HCT116 (cell line): ENCODE results near the gene EHF. TPM values are rescaled to one million over a fixed set of nuclear protein-coding genes. Genes with fewer than 3 reads are reported as not detected.

Experiments
- ATAC-seq: fragments of 200-7000 bp; cut with Tn5 transposase; 2 replicates; pipeline ENCODE4 v1.9.1; 2020; ENCODE audit warnings: mild to moderate bottlenecking, moderate library complexity
- BruUV-seq: library from RNA; stranded (reverse); fragments of 400-500 nt; replicated peaks from 2 replicates; lab custom pipeline; 2021; lab: Mats Ljungman, UMichigan
- CTCF ChIA-PET: fragments of 300-600 bp; sonication (Branson Sonifier 250); formaldehyde crosslinking; loops from one replicate; lab custom pipeline; 2021; ENCODE audit warnings: antibody characterized with exemption; lab: Charles Lee
- POLR2A ChIA-PET: fragments of 300-600, 350-600 bp; sonication (Branson Sonifier 250); formaldehyde crosslinking; loops from one replicate; lab custom pipeline; 2021; ENCODE audit warnings: antibody characterized with exemption; lab: Charles Lee
- RAD21 ChIA-PET, 2 experiments: fragments of 300-600 bp; sonication (Branson Sonifier 250); formaldehyde crosslinking; loops; one replicate each; lab custom pipeline; 2023; ENCODE audit warnings: low total read pairs in 2 of 2; ENCODE audit not compliant: uncharacterized antibody in 2 of 2, unreplicated experiment in 2 of 2, low non-redundant PET in 1 of 2; lab: Charles Lee
- DNase-seq: peaks from one replicate; pipeline ENCODE4 v3.0.0-alpha.2; 2010; ENCODE audit warnings: low read depth, low spot score
- H2AFZ ChIP-seq: fragments of 200-600 bp; shearing (Covaris generic), sonication (generic); 2 replicates; pipeline ENCODE4 v1.6.1; 2017; ENCODE audit warnings: low read depth, mixed run types, mixed read lengths, antibody characterized with exemption, low read length; ENCODE audit not compliant: poor library complexity, severe bottlenecking
- H3K27ac ChIP-seq: 2 replicates; pipeline ENCODE4 v1.5.1; 2012; ENCODE audit warnings: low read depth, low read length
- H3K27me3 ChIP-seq: fragments of 200-600 bp; sonication (generic); 2 replicates; pipeline ENCODE4 v1.6.1; 2016; ENCODE audit warnings: mixed run types, low read length, mixed read lengths; ENCODE audit not compliant: insufficient read depth
- H3K36me3 ChIP-seq, 2 experiments: fragments of 200-500 bp in 1 of 2; fragments of 200-600 bp in 1 of 2; sonication (Bioruptor generic) in 1 of 2; sonication (generic) in 1 of 2; 2 replicates each; pipeline versions ENCODE4 v1.5.1 to v1.6.1; 2014 to 2016; ENCODE audit warnings: low read length in 2 of 2, inconsistent platforms in 1 of 2, mixed read lengths in 1 of 2, mixed run types in 1 of 2; ENCODE audit not compliant: insufficient read depth in 2 of 2, control insufficient read depth in 1 of 2
- H3K4me1 ChIP-seq, 2 experiments: fragments of 200-600 bp in 1 of 2; sonication (generic) in 1 of 2; 2 replicates each; pipeline versions ENCODE4 v1.5.1 to v1.6.1; 2012 to 2017; ENCODE audit warnings: low read length in 2 of 2, inconsistent platforms in 1 of 2, mild to moderate bottlenecking in 1 of 2, mixed read lengths in 1 of 2, mixed run types in 1 of 2, moderate library complexity in 1 of 2; ENCODE audit not compliant: insufficient read depth in 2 of 2, control insufficient read depth in 1 of 2
- H3K4me2 ChIP-seq: fragments of 200-600 bp; sonication (generic); 2 replicates; pipeline ENCODE4 v1.6.1; 2017; ENCODE audit warnings: mixed run types, low read length, mixed read lengths
- H3K4me3 ChIP-seq, 2 experiments: fragments of 200-600 bp in 1 of 2; sonication (generic) in 1 of 2; replicated peaks in 1 of 2; 2 replicates each; pipeline ENCODE4 v1.5.1; 2011 to 2016; ENCODE audit warnings: low read length in 2 of 2, control low read depth in 1 of 2, low read depth in 1 of 2, mild to moderate bottlenecking in 1 of 2, mixed read lengths in 1 of 2, mixed run types in 1 of 2
- H3K79me2 ChIP-seq: fragments of 200-600 bp; sonication (generic); 2 replicates; pipeline ENCODE4 v1.6.1; 2017; ENCODE audit warnings: mild to moderate bottlenecking, mixed run types, low read length, moderate library complexity, mixed read lengths; ENCODE audit not compliant: insufficient read depth
- H3K9ac ChIP-seq: fragments of 200-600 bp; sonication (generic); 2 replicates; pipeline ENCODE4 v1.6.1; 2016; ENCODE audit warnings: low read length, mixed read lengths
- H3K9me2 ChIP-seq: fragments of 200-600 bp; sonication (generic), shearing (Covaris generic); 2 replicates; pipeline ENCODE4 v1.6.1; 2017; ENCODE audit warnings: mixed run types, mild to moderate bottlenecking, moderate library complexity; ENCODE audit not compliant: insufficient read depth
- H3K9me3 ChIP-seq, 2 experiments: fragments of 200-500 bp in 1 of 2; fragments of 200-600 bp in 1 of 2; sonication (Bioruptor generic) in 1 of 2; sonication (generic) in 1 of 2; 2 replicates each; pipeline ENCODE4 v1.6.1; 2014 to 2017; ENCODE audit warnings: low read length in 2 of 2, mixed read lengths in 2 of 2, inconsistent platforms in 1 of 2, low read depth in 1 of 2, mild to moderate bottlenecking in 1 of 2, mixed run types in 1 of 2, moderate library complexity in 1 of 2; ENCODE audit not compliant: control insufficient read depth in 1 of 2, insufficient read depth in 1 of 2
- H4K20me1 ChIP-seq: fragments of 200-600 bp; sonication (generic), shearing (Covaris generic); 2 replicates; pipeline ENCODE4 v1.6.1; 2017; ENCODE audit warnings: mixed run types, mild to moderate bottlenecking, moderate library complexity; ENCODE audit not compliant: insufficient read depth
- CBX3 ChIP-seq: IDR thresholded peaks from 2 replicates; pipeline ENCODE4 v1.6.1; 2012; ENCODE audit warnings: low read depth
- CEBPB ChIP-seq: IDR thresholded peaks from 2 replicates; pipeline ENCODE4 v1.6.1; 2012; ENCODE audit warnings: low read depth
- EGR1 ChIP-seq: IDR thresholded peaks from 2 replicates; pipeline ENCODE4 v1.6.1; 2012; ENCODE audit warnings: low read depth
- ELF1 ChIP-seq: IDR thresholded peaks from 2 replicates; pipeline ENCODE4 v1.6.1; 2012; ENCODE audit warnings: low read depth, borderline replicate concordance
- EZH2 ChIP-seq: fragments of 200-600 bp; sonication (generic); IDR thresholded peaks from 2 replicates; pipeline ENCODE4 v1.6.1; 2017; ENCODE audit warnings: antibody characterized with exemption, mixed run types
- EZH2phosphoT487 ChIP-seq: fragments of 200-600 bp; IDR thresholded peaks from 2 replicates; pipeline ENCODE4 v1.6.1; 2018; ENCODE audit warnings: antibody characterized with exemption, borderline replicate concordance
- FOSL1 ChIP-seq: IDR thresholded peaks from 2 replicates; pipeline ENCODE4 v1.6.1; 2012; ENCODE audit warnings: low read depth
- JUND ChIP-seq: IDR thresholded peaks from 2 replicates; pipeline ENCODE4 v1.6.1; 2012
- POLR2AphosphoS5 ChIP-seq: IDR thresholded peaks from 2 replicates; pipeline ENCODE4 v1.6.1; 2011; ENCODE audit warnings: mild to moderate bottlenecking, low read depth, low read length, moderate library complexity
- RAD21 ChIP-seq: IDR thresholded peaks from 2 replicates; pipeline ENCODE4 v1.6.1; 2012; ENCODE audit warnings: low read depth, mild to moderate bottlenecking
- SIN3A ChIP-seq: IDR thresholded peaks from 2 replicates; pipeline ENCODE4 v1.6.1; 2012; ENCODE audit warnings: low read depth
- SP1 ChIP-seq: IDR thresholded peaks from 2 replicates; pipeline ENCODE4 v1.6.1; 2012; ENCODE audit warnings: low read depth
- TCF7L2 ChIP-seq: IDR thresholded peaks from 2 replicates; pipeline ENCODE4 v1.7.0; 2011; ENCODE audit warnings: borderline replicate concordance, inconsistent platforms; ENCODE audit not compliant: insufficient read depth, insufficient read length; ENCODE audit errors: extremely low read depth
- YY1 ChIP-seq: IDR thresholded peaks from 2 replicates; pipeline ENCODE4 v1.6.1; 2011; ENCODE audit warnings: low read length, low read depth, moderate library complexity, mild to moderate bottlenecking; ENCODE audit not compliant: insufficient replicate concordance; ENCODE audit errors: extremely low read depth
- ZNF274 ChIP-seq: fragments of 200-500 bp; sonication (Bioruptor generic); IDR thresholded peaks from 2 replicates; pipeline ENCODE4 v1.6.1; 2014; ENCODE audit warnings: mild to moderate bottlenecking, low read depth, low read length, inconsistent platforms
- intact Hi-C: fragments of 100-400 bp; cut with micrococcal nuclease; formaldehyde crosslinking; loops from 2 replicates; pipeline ENCODE4 v1.10.0; 2022
- total RNA-seq: library from RNA; stranded (reverse); gene quantifications from one replicate; pipeline ENCODE4 v1.2.1, GENCODE V29; 2021; ENCODE audit not compliant: unreplicated experiment
- TF ChIP-seq, protein P1 (sequence below): IDR thresholded peaks from 2 replicates; pipeline ENCODE4 v1.6.1; 2011; ENCODE audit warnings: mild to moderate bottlenecking, low read length, moderate library complexity; ENCODE audit not compliant: insufficient replicate concordance; ENCODE audit errors: extremely low read depth

Gene EHF
- total RNA-seq, 1 experiment from 2014 or later, result 51.5 TPM

DNA sequence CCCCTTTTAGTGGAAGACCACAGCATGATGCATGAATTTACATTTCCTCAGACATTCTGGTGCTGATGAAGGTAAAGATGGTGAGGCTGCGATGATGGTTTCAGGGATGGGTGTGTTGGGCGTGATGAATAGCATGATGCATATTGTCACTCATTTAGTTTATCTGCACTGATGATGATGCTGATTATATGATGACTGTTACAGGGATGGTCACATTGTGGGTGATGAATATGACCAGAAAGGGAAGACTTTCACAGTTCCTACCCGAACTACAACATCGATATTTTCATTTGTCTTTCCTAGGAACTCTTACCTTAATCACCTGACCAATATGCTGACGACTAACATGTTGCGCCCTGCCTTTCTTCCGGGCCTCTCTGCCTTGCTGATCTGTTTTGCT is 47.4 kb upstream of the EHF start (continued):
- no peak for TF ChIP-seq POLR2AphosphoS5
- no peak for TF ChIP-seq ELF1
- TF ChIP-seq RAD21, result no peak
- no peak for TF ChIP-seq CEBPB
- TF ChIP-seq, all 23 proteins: peak for 0

DNA sequence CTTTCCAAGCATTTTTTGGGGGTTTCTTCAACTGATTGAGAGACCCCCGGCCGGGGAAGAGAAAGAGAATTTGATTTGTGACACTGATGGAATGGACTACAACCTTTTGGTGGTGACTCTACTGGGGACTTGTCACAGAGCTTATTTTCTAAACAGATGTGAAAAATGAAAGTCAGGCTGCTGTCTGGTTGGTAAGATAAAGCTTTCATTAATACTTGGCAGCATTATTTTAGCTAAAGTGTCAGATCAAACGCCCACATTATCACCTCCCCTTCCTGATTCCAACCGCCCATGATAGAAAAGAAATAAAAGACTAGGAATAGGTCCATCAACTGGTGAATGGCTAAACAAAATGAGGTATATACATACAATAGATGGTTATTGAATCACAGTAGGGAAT is 45.6 kb upstream of the EHF start:
- Histone ChIP-seq H3K27ac (no peak overlapping the region), H3K4me1 (peaks cover 0 to 15% of the 10 kb centered on the region in 2 experiments; a peak in 2 of 4 replicates), H2AFZ (no peak overlapping the region), H3K9ac (no peak overlapping the region), H3K79me2 (no peaks in the 10 kb centered on the region), H3K4me3 (no peak overlapping the region), H3K36me3 (no peaks in the 10 kb centered on the region), H3K27me3 (no peaks in the 10 kb centered on the region), H3K9me2 (no peaks in the 10 kb centered on the region), H3K9me3 (no peaks in the 10 kb centered on the region), H4K20me1 (no peaks in the 10 kb centered on the region), H3K4me2 (no peak overlapping the region)
- ChIA-PET CTCF (no interaction called here), POLR2A (no interaction called here), RAD21 (no interaction called here)
- DNase-seq (no peak), ATAC-seq (no peak)
- no peak for TF ChIP-seq EZH2
- TF ChIP-seq ZNF274, result no peak
- TF ChIP-seq SP1, result no peak
- TF ChIP-seq FOSL1, result no peak
- TF ChIP-seq EZH2phosphoT487, result no peak
- no peak for TF ChIP-seq CBX3
- TF ChIP-seq TCF7L2, result no peak
- no peak for TF ChIP-seq EGR1
- TF ChIP-seq YY1, result no peak
- no peak for TF ChIP-seq ELF1
- TF ChIP-seq JUND, result no peak
- TF ChIP-seq SIN3A, result no peak
- TF ChIP-seq, protein P1, sequence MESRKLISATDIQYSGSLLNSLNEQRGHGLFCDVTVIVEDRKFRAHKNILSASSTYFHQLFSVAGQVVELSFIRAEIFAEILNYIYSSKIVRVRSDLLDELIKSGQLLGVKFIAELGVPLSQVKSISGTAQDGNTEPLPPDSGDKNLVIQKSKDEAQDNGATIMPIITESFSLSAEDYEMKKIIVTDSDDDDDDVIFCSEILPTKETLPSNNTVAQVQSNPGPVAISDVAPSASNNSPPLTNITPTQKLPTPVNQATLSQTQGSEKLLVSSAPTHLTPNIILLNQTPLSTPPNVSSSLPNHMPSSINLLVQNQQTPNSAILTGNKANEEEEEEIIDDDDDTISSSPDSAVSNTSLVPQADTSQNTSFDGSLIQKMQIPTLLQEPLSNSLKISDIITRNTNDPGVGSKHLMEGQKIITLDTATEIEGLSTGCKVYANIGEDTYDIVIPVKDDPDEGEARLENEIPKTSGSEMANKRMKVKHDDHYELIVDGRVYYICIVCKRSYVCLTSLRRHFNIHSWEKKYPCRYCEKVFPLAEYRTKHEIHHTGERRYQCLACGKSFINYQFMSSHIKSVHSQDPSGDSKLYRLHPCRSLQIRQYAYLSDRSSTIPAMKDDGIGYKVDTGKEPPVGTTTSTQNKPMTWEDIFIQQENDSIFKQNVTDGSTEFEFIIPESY, result no peak
- intact Hi-C loops, result no loop called here
- no TSS peak for BruUV-seq
